RPMI8226 (cell line): ENCODE measurements around the gene OR10H5.

Source experiments
- DNase-seq: peaks from one replicate; pipeline ENCODE4 v3.0.0-alpha.2; 2015

Gene OR10H5

DNA sequence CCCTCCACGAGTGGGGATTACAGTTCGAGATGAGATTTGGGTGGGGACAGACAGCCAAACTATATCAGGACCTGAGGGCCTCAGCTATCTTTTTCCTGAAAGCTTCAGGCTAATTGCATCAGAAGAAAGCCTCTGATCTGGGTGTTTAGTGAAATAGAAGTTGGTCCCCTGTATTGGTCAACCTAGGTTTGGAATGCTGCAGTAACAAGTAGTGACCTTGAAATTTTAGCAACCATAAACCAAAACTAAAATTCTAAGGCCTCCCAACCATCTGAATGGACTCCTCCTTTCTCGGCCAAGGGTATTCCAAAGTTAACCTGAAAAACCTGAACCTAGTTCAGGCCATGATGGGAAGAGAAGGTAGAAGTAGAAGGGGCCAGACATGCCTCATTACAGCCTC, 62.9 kb downstream of the OR10H5 start:
- DNase-seq, result no peak
